Lower lobe of right lung (tissue), 2 donors: Measurements from ENCODE around the gene UBASH3B. TPM values are rescaled to one million over a fixed set of nuclear protein-coding genes. Genes with fewer than 3 reads are reported as not detected.

Experiments
- ATAC-seq, 2 donors: fragments of 200-7000 bp; cut with Tn5 transposase; one replicate each; pipeline ENCODE4 v1.9.1; 2020 to 2022; ENCODE audit warnings: mild to moderate bottlenecking in 2 of 2, moderate library complexity in 2 of 2
- DNase-seq: peaks from one replicate; pipeline ENCODE4 v3.0.0-alpha.2; 2020
- H3K27ac ChIP-seq: fragments of 200-600 bp; one replicate; pipeline ENCODE4 v1.8.0; 2022
- H3K27me3 ChIP-seq: fragments of 200-600 bp; one replicate; pipeline ENCODE4 v1.8.0; 2022; ENCODE audit warnings: low read depth
- H3K36me3 ChIP-seq: fragments of 200-600 bp; one replicate; pipeline ENCODE4 v1.8.0; 2022; ENCODE audit warnings: mild to moderate bottlenecking
- H3K4me1 ChIP-seq: fragments of 200-600 bp; one replicate; pipeline ENCODE4 v1.8.0; 2022
- H3K4me3 ChIP-seq: fragments of 200-600 bp; one replicate; pipeline ENCODE4 v1.8.0; 2022; ENCODE audit warnings: mild to moderate bottlenecking
- H3K9me3 ChIP-seq: fragments of 200-600 bp; one replicate; pipeline ENCODE4 v1.8.0; 2022
- CTCF ChIP-seq: fragments of 200-600 bp; IDR thresholded peaks from one replicate; pipeline ENCODE4 v1.8.0; 2022; ENCODE audit warnings: antibody characterized with exemption, mild to moderate bottlenecking
- intact Hi-C: fragments of 100-400 bp; cut with DNase I; formaldehyde crosslinking; loops from one replicate; pipeline ENCODE4 v1.11.0; 2022
- total RNA-seq: library from RNA; stranded (reverse); fragmentation: NEBNext Ultra II Directional; extraction: Animal tissue kit (Norgen Biotek cat#: 25700); gene quantifications from one replicate; pipeline ENCODE4 v1.2.1, GENCODE V29; 2021
- donor health status: DM: no; HTN: yes; CAD: no; lungs with severe emphysema.

Gene UBASH3B
- total RNA-seq, 1 donor from 2014 or later, result 64.7 TPM

DNA sequence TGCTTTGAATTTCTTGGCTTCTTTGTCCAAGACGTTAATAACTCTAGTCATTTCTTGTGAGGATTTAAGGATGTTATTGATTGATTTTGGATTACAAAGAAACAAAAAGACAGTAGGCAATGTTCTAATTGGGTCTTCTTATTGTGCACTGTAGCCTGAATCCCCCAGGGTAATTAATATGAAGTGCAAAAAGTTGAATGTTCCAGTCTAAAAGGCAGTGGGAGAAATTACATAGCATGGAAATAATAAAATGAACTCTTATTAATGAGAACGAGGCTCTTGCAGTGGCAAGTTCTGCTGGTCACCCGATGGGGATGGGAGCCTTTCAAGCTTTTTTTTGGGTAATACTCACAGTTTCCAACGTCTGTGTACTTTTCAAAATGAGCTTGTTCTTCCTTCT is 45.6 kb downstream of the UBASH3B start:
- no peak for DNase-seq
- intact Hi-C loops, result no loop called here
- no peaks in the 10 kb centered on the region for H3K27me3 ChIP-seq

GRCh38 chr11:122703541-122704272 is 48.2 kb downstream of the UBASH3B start:
- H3K4me3 ChIP-seq, result no peak overlapping the region
- intact Hi-C loops, result no loop called here
- H3K27ac ChIP-seq, result no peak overlapping the region
- H3K4me1 ChIP-seq, result no peaks in the 10 kb centered on the region
- no peaks in the 10 kb centered on the region for H3K9me3 ChIP-seq
- TF ChIP-seq CTCF, result no peak
- DNase-seq (no peak), ATAC-seq (no peak)
- no peaks in the 10 kb centered on the region for H3K27me3 ChIP-seq
- H3K36me3 ChIP-seq, result no peaks in the 10 kb centered on the region

More for the DNA sequence above, 45.6 kb downstream of the UBASH3B start:
- no peaks in the 10 kb centered on the region for H3K9me3 ChIP-seq
- TF ChIP-seq CTCF, result no peak
- no peak for ATAC-seq
- no peaks in the 10 kb centered on the region for H3K36me3 ChIP-seq
- peaks cover 11% of the 10 kb centered on the region for H3K4me1 ChIP-seq
- no peak overlapping the region for H3K4me3 ChIP-seq
- H3K27ac ChIP-seq, result no peak overlapping the region

DNA sequence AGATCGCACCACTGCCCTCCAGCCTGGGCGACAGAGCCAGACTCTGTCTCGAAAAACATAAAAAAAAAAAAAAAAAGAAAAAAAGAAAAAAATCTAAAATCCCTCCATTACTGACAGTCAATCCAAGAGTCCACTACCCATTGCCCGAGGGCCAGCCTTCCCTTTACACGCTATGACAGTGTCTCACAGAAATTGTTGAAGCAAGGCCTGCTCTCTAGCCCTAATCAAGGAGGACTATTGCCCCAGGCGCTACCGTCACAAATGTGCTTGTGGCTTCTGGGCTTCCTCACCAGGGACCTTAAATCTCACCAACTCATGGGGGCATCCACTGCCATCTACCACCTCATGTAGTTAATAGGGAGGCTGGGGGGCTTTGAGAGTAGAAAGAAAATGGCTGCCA is 49.9 kb downstream of the UBASH3B start:
- Histone ChIP-seq H3K27me3 (no peaks in the 10 kb centered on the region), H3K9me3 (no peaks in the 10 kb centered on the region), H3K4me3 (no peak overlapping the region), H3K36me3 (no peaks in the 10 kb centered on the region), H3K4me1 (peaks cover 11% of the 10 kb centered on the region), H3K27ac (no peak overlapping the region)
- TF ChIP-seq CTCF, result no peak
- DNase-seq (no peak), ATAC-seq (no peak)
- intact Hi-C loops, result no loop called here

DNA sequence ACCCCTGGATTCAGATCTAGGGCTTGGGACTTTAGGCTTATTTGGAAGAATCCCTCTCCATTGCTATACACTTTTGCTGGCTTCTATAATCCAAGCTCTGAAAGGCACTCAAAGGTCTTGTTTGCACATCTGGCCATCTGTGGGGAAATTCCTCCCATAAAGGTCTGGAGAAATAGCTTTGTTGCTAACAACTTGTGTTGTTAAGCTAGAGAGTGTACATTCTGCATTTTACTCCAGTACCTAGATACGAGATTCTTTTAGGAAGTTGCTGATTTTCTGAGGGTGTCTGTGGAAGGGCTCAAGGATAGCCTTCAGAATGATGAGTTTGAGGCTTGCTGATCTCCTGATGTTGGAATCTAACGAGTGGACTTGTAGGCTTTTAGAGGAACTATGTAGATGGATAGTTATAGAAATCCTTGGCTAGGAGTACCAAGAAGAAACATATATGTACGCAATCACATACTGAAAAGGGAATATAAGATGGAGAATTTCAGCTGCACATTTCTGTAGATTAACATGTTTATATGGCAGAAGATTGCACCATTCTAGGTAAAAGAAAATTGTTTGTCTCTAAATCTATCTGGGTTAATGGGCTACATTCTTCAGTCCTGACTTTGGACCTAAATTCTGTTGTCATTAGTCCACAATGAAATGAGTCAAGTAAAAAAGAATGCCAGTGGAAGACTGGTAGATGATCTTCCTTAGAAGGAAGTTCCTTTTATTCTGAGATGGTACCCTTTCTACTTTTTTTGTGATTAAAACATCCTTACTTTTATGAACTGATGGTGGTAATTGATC is 51.0 kb downstream of the UBASH3B start:
- Histone ChIP-seq H3K4me3 (no peak overlapping the region), H3K4me1 (peaks cover 11% of the 10 kb centered on the region), H3K27ac (no peak overlapping the region), H3K27me3 (no peaks in the 10 kb centered on the region), H3K9me3 (no peaks in the 10 kb centered on the region), H3K36me3 (no peaks in the 10 kb centered on the region)
- intact Hi-C loops, result no loop called here
- no peak for ATAC-seq
- no peak for TF ChIP-seq CTCF
- no peak for DNase-seq

DNA sequence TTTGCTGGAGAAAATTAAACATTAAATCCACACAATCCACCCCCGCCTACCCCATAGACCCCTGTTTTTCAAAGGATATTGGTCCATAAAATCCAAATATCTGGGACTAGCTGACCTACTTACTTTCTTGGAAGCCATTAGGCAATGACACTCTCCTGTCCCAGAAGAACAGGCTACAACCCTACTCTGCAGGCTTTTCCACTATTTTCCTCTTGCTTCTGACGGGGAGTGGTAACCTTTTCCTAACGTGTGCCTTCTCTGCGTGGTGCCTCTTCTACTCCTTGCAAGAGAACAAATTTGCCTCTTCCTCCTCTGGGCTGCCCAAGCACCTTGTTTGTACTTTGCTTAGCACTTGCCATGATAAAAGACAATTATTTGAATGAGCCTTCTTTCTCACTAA is 51.6 kb downstream of the UBASH3B start:
- Histone ChIP-seq H3K27me3 (no peaks in the 10 kb centered on the region), H3K36me3 (no peaks in the 10 kb centered on the region), H3K4me3 (no peak overlapping the region), H3K4me1 (peaks cover 11% of the 10 kb centered on the region), H3K9me3 (no peaks in the 10 kb centered on the region), H3K27ac (no peak overlapping the region)
- DNase-seq (no peak), ATAC-seq (no peak)
- intact Hi-C loops, result no loop called here
- TF ChIP-seq CTCF, result no peak
